Thyroid gland (tissue), 4 donors: ENCODE measurements around the gene BTRC. TPM values are rescaled to one million over a fixed set of nuclear protein-coding genes. Genes with fewer than 3 reads are reported as not detected.

Experiments
- DNase-seq, 2 donors: peaks; one replicate each; pipeline ENCODE4 v3.0.0-alpha.2; 2019
- H3K27ac ChIP-seq, 3 donors: fragments of 200-600 bp; sonication (generic); 1 replicate in 2 of 3; 2 replicates in 1 of 3; pipeline ENCODE4 v1.5.1; 2016 to 2019; ENCODE audit warnings: mild to moderate bottlenecking in 1 of 3, moderate library complexity in 1 of 3
- H3K27me3 ChIP-seq: fragments of 200-600 bp; sonication (generic); one replicate; pipeline ENCODE4 v1.5.1; 2019
- H3K36me3 ChIP-seq, 2 donors: fragments of 200-600 bp; sonication (generic); one replicate each; pipeline ENCODE4 v1.5.1; 2016 to 2019
- H3K4me1 ChIP-seq, 2 donors: fragments of 200-600 bp; sonication (generic); one replicate each; pipeline ENCODE4 v1.5.1; 2017 to 2019
- H3K4me3 ChIP-seq, 3 donors: fragments of 200-600 bp; sonication (generic); replicated peaks in 1 of 3; 1 replicate in 2 of 3; 2 replicates in 1 of 3; pipeline ENCODE4 v1.5.1; 2016; ENCODE audit warnings: mild to moderate bottlenecking in 1 of 3
- H3K9me3 ChIP-seq: fragments of 200-600 bp; sonication (generic); one replicate; pipeline ENCODE4 v1.5.1; 2017
- POLR2A ChIP-seq, 2 donors: fragments of 450-650 bp; IDR thresholded peaks; one replicate each; pipeline ENCODE4 v1.6.1; 2017; ENCODE audit warnings: antibody characterized with exemption in 2 of 2, mild to moderate bottlenecking in 2 of 2, moderate library complexity in 1 of 2
- WGBS, 2 donors: methylation state at CpG; one replicate each; pipeline ENCODE4 v1.1.5; 2017; 5-methylcytosine and 5-hydroxymethylcytosine counted together
- intact Hi-C: fragments of 100-400 bp; cut with DNase I; formaldehyde crosslinking; loops from one replicate; pipeline ENCODE4 v1.15.1; 2023
- total RNA-seq, 4 donors: library from RNA; depleted of rRNA; stranded (reverse); fragments of >200 nt; gene quantifications; one replicate each; pipeline ENCODE4 v1.2.3, GENCODE V29; 2016
- TF ChIP-seq, protein P1 (sequence below), 6 experiments: fragments of 200-600 bp in 3 of 6; fragments of 450-650 bp in 3 of 6; sonication (generic) in 3 of 6; IDR thresholded peaks; one replicate each; pipeline ENCODE4 v1.5.1; 2016 to 2019; ENCODE audit warnings: antibody characterized with exemption in 6 of 6, mild to moderate bottlenecking in 2 of 6, inconsistent platforms in 1 of 6, moderate library complexity in 1 of 6

BTRC gene
- total RNA-seq, 4 donors from 2014 or later: 14.5 to 70.4 (median 22.7) TPM

DNA sequence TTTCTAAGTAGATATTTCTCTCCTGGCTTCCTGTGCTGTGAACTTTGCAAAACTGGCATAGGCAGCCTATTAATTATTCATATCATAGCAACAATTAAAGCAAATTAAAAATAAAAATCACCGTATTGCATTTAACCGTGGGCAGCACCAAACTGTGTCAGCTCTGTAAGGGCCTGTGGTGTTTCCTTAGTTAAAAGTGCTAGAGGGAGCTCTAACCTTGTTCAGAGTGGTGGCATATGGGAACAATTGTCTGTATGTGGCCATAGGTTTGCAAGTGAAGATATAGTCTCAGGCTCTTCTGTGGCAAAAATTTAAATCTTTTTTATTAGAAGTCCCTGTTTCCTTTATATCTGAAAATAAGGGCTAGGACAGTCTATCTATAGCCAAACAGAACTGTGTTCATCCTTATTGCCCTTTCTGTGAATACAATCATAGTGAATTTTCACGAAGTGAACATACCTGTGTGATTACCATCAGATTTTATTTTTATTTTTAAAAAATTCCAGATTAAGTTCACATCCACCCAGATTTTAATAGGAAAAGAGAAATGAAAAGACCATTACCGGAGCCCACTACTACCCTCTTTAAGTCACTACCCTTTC lies 141.5 kb downstream of the BTRC start:
- TF ChIP-seq, protein P1, sequence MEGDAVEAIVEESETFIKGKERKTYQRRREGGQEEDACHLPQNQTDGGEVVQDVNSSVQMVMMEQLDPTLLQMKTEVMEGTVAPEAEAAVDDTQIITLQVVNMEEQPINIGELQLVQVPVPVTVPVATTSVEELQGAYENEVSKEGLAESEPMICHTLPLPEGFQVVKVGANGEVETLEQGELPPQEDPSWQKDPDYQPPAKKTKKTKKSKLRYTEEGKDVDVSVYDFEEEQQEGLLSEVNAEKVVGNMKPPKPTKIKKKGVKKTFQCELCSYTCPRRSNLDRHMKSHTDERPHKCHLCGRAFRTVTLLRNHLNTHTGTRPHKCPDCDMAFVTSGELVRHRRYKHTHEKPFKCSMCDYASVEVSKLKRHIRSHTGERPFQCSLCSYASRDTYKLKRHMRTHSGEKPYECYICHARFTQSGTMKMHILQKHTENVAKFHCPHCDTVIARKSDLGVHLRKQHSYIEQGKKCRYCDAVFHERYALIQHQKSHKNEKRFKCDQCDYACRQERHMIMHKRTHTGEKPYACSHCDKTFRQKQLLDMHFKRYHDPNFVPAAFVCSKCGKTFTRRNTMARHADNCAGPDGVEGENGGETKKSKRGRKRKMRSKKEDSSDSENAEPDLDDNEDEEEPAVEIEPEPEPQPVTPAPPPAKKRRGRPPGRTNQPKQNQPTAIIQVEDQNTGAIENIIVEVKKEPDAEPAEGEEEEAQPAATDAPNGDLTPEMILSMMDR (IDR thresholded peaks at IDR 0.05): no peak
- no peak for TF ChIP-seq POLR2A (IDR thresholded peaks at IDR 0.05)
- DNase-seq: no peak
- Histone ChIP-seq H3K9me3 (no peaks in the 10 kb centered on the region), H3K4me3 (no peak overlapping the region), H3K27me3 (no peaks in the 10 kb centered on the region), H3K27ac (no peak overlapping the region), H3K36me3 (no peaks in the 10 kb centered on the region), H3K4me1 (no peaks in the 10 kb centered on the region)
- 65 to 66% methylated on average over 4 of the region's 4 CpGs for WGBS, 2 donors
- intact Hi-C loops: no loop called here

DNA sequence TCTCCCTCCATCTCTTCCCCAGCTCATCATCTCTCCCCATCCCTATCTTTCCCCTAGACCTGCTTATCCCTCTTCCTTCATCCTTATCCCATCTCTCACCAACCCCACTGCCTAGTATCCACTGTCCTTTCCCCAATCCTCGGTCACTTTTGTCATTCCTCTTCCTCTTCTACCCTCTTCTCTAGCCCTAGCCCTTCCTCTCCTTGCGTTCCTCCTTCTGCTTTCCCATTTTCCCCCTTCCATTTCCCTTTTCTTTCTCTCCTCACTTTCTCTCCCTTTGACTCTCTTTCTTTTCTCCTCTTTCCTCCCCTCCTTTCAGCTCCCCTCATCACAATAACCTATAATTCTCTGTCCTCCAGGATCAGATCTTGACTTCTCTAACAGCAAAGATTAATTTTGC lies 150.5 kb downstream of the BTRC start:
- H3K27me3 ChIP-seq: no peaks in the 10 kb centered on the region
- no peak for TF ChIP-seq POLR2A (IDR thresholded peaks at IDR 0.05)
- TF ChIP-seq, protein P1 (IDR thresholded peaks at IDR 0.05): no peak
- H3K36me3 ChIP-seq: no peaks in the 10 kb centered on the region
- 95 to 96% methylated on average over 1 to 2 of the region's 2 CpGs for WGBS, 2 donors
- H3K27ac ChIP-seq: no peak overlapping the region
- H3K4me3 ChIP-seq: no peak overlapping the region
- intact Hi-C loops: no loop called here
- H3K9me3 ChIP-seq: no peaks in the 10 kb centered on the region
- DNase-seq: no peak
- H3K4me1 ChIP-seq: no peaks in the 10 kb centered on the region

DNA sequence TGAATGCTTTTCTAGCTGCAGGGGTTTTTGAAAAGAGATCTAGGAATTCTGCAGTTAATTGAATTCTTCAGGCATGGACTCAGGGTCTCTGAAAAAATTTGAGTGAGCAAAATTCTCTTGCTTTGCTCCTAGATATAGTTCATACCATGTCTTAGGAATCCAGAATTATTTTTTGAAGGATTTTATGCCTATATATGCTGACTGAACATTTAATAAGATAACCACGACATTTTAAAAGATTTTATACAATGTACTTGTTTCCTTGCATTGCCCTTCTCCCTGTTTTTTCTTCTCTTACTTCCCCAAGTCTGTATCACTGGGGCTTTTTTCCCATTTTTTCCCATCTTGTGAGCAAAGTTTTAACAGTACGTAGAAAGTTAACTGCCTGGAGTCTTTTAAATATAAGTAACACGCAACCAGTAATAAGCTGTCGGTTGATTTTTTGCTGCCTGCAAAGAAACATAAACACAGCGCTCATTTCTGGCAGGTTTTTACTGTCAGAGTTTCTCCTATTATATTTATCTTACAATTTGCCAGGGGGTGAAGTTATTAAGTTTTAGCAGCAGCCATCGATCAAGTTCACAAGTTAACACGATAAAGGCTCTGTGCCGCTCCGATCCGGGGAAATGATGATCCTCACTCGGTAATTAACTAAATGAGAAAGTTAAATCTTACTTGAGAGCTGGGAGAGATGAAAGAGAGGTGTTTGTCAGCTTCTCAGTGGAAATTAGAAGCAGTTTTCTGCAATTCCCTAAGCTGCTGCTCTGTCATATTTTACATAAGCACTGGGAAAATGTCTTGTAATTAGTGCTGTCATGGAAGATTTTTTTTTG lies 153.1 kb downstream of the BTRC start:
- WGBS, 2 donors: 79 to 81% methylated on average over 11 of the region's 11 CpGs
- Histone ChIP-seq H3K27ac (no peak overlapping the region), H3K4me3 (no peak overlapping the region), H3K36me3 (no peaks in the 10 kb centered on the region), H3K4me1 (no peaks in the 10 kb centered on the region), H3K9me3 (no peaks in the 10 kb centered on the region), H3K27me3 (no peaks in the 10 kb centered on the region)
- intact Hi-C loops: no loop called here
- TF ChIP-seq, protein P1 (IDR thresholded peaks at IDR 0.05): no peak
- no peak for TF ChIP-seq POLR2A (IDR thresholded peaks at IDR 0.05)
- DNase-seq: no peak

DNA sequence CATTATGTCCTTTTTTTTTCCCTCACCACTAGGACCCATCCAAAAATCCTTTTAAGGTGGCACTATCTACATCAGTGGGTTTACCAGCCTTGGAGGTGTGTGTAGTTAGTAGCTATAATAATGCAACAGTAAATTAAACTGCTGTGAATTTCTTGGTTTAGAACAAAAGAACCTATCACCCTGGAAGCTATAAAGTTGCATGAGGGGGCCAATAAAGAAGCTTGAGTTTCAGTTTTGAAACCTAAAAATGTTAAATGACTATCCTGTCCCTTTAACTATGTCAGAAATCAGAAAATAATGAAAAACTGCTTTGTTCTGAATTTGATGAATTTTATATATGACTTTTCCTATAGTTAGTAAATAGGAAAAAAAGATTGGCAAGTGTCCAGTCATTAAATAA lies 153.9 kb downstream of the BTRC start:
- DNase-seq: no peak
- Histone ChIP-seq H3K27me3 (no peaks in the 10 kb centered on the region), H3K36me3 (no peaks in the 10 kb centered on the region), H3K27ac (no peak overlapping the region), H3K9me3 (no peaks in the 10 kb centered on the region), H3K4me1 (no peaks in the 10 kb centered on the region), H3K4me3 (no peak overlapping the region)
- TF ChIP-seq, protein P1 (IDR thresholded peaks at IDR 0.05): no peak
- TF ChIP-seq POLR2A (IDR thresholded peaks at IDR 0.05): no peak
- intact Hi-C loops: no loop called here

DNA sequence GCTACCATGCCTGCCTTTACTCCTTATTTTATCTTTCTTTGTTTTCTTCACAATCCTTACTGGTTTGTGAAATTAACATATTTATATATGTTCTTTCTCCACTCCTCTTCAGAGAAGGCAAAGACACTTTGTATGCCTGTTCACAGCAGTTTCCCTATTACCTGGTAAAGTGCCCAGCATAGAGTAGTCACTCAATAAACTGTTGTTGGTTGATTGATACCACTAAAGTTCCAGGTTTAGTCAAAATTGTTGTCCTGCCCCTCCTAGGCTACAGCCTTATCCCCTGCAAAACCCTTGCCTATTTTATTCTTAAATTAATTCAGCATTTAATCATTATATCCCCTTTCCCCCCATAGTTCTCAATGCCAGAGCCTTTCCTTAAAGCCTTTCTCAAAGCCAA lies 158.0 kb downstream of the BTRC start:
- H3K4me3 ChIP-seq: no peak overlapping the region
- no peak for DNase-seq
- H3K4me1 ChIP-seq: no peaks in the 10 kb centered on the region
- no peak overlapping the region for H3K27ac ChIP-seq
- H3K9me3 ChIP-seq: no peaks in the 10 kb centered on the region
- intact Hi-C loops: no loop called here
- H3K27me3 ChIP-seq: no peaks in the 10 kb centered on the region
- no peaks in the 10 kb centered on the region for H3K36me3 ChIP-seq
- no peak for TF ChIP-seq POLR2A (IDR thresholded peaks at IDR 0.05)
- TF ChIP-seq, protein P1 (IDR thresholded peaks at IDR 0.05): no peak
